ENCODE data around the gene GRIN1. TPM values are rescaled to one million over a fixed set of nuclear protein-coding genes. Genes with fewer than 3 reads are reported as not detected.
"Not testable (repeated sequence)": the region's sequence is repeated elsewhere in the genome, so short reads cannot be mapped to it uniquely, and the experiment has no call there.

Gene GRIN1
- total RNA-seq, 4 donors from 2014 or later = not detected

- Histone ChIP-seq H3K36me3 (no peaks in the 10 kb centered on the region), H3K27ac (peak overlapping the region; percentile 62 to 86 (median 83)), H3K4me1 (peaks cover 0 to 38% (median 23%) of the 10 kb centered on the region in 4 donors), H3K9me3 (peaks cover 0 to 7% (median 3%) of the 10 kb centered on the region in 4 donors), H3K4me3 (peak overlapping the region; percentile 63 to 94 (median 86)), H3K27me3 (no peaks in the 10 kb centered on the region)
- no peak for TF ChIP-seq CTCF (IDR thresholded peaks at IDR 0.05)
- no peak for TF ChIP-seq POLR2A (IDR thresholded peaks at IDR 0.05)
- no peak for DNase-seq
Measured at GRCh38 chr9:137130176-137130755, 8.7 kb upstream of the GRIN1 start.

- Histone ChIP-seq H3K36me3 (no peaks in the 10 kb centered on the region), H3K27ac (no peak overlapping the region), H3K4me1 (peaks cover 0 to 16% (median 6%) of the 10 kb centered on the region in 4 donors), H3K9me3 (peaks cover 0 to 7% (median 3%) of the 10 kb centered on the region in 4 donors), H3K27me3 (peaks cover 0 to 18% of the 10 kb centered on the region in 2 donors), H3K4me3 (no peak overlapping the region)
- no peak for DNase-seq
- TF ChIP-seq CTCF (IDR thresholded peaks at IDR 0.05) (no peak), POLR2A (IDR thresholded peaks at IDR 0.05) (no peak)
Measured at GRCh38 chr9:137134191-137134590, 4.8 kb upstream of the GRIN1 start.

- not testable (repeated sequence) for DNase-seq, H3K4me3 ChIP-seq, H3K27ac ChIP-seq, H3K9me3 ChIP-seq, H3K36me3 ChIP-seq
- Histone ChIP-seq H3K4me1 (peaks cover 0 to 11% (median 5%) of the 10 kb centered on the region in 4 donors), H3K27me3 (peaks cover 0 to 18% of the 10 kb centered on the region in 2 donors)
Measured at GRCh38 chr9:137135154-137135553, 3.8 kb upstream of the GRIN1 start.

- TF ChIP-seq POLR2A (IDR thresholded peaks at IDR 0.05) (no peak), CTCF (IDR thresholded peaks at IDR 0.05) (no peak)
- Histone ChIP-seq H3K9me3 (no peaks in the 10 kb centered on the region), H3K4me3 (no peak overlapping the region), H3K27me3 (peaks cover 0 to 24% of the 10 kb centered on the region in 2 donors), H3K36me3 (no peaks in the 10 kb centered on the region), H3K4me1 (peaks cover 0 to 8% (median 3%) of the 10 kb centered on the region in 4 donors), H3K27ac (no peak overlapping the region)
- DNase-seq = peak in 2 of 3 donors; percentile 67 to 68
Measured at GRCh38 chr9:137136261-137136880, 2.6 kb upstream of the GRIN1 start.

GRCh38 chr9:137136881-137137607, 1.9 kb upstream of the GRIN1 start:
- TF ChIP-seq POLR2A (IDR thresholded peaks at IDR 0.05) (no peak), CTCF (IDR thresholded peaks at IDR 0.05) (no peak)
- Histone ChIP-seq H3K9me3 (no peaks in the 10 kb centered on the region), H3K27ac (no peak overlapping the region), H3K4me3 (no peak overlapping the region), H3K36me3 (no peaks in the 10 kb centered on the region), H3K27me3 (peaks cover 0 to 24% of the 10 kb centered on the region in 2 donors), H3K4me1 (peaks cover 0 to 8% (median 3%) of the 10 kb centered on the region in 4 donors)
- no peak for DNase-seq

Data from Peyer's patch (tissue), 4 donors.